Mesodermal cell (in vitro differentiated cells): ENCODE results near the gene LRRFIP1.
"Not testable (repeated sequence)": the region's sequence is repeated elsewhere in the genome, so short reads cannot be mapped to it uniquely, and the experiment has no call there.

Source experiments
- H3K27ac ChIP-seq: 2 replicates; pipeline ENCODE4 v1.7.0; 2013; ENCODE audit warnings: mild to moderate bottlenecking, low read depth, low read length, moderate library complexity; ENCODE audit not compliant: severe bottlenecking
- H3K36me3 ChIP-seq: 2 replicates; pipeline ENCODE4 v1.7.1; 2013; ENCODE audit warnings: mild to moderate bottlenecking, low read length, moderate library complexity; ENCODE audit not compliant: control insufficient read depth, insufficient read depth
- H3K4me1 ChIP-seq: one replicate; pipeline ENCODE4 v1.7.1; 2013; ENCODE audit warnings: mild to moderate bottlenecking, low read length; ENCODE audit not compliant: insufficient read depth, control insufficient read depth, poor library complexity, severe bottlenecking
- H3K4me3 ChIP-seq: 2 replicates; pipeline ENCODE4 v1.7.0; 2013; ENCODE audit warnings: low read length, control low read depth, mild to moderate bottlenecking; ENCODE audit not compliant: insufficient read depth, poor library complexity, severe bottlenecking; ENCODE audit errors: extremely low read depth
- H3K9me3 ChIP-seq: 2 replicates; pipeline ENCODE4 v1.7.1; 2013; ENCODE audit warnings: mild to moderate bottlenecking, low read length, moderate library complexity; ENCODE audit not compliant: control insufficient read depth
- WGBS, 2 experiments: methylation state at CpG; one replicate each; pipeline ENCODE4 v1.1.5; 2013; ENCODE audit warnings: missing lambda C conversion rate in 2 of 2; ENCODE audit not compliant: insufficient coverage in 2 of 2; 5-methylcytosine and 5-hydroxymethylcytosine counted together

LRRFIP1 gene

DNA sequence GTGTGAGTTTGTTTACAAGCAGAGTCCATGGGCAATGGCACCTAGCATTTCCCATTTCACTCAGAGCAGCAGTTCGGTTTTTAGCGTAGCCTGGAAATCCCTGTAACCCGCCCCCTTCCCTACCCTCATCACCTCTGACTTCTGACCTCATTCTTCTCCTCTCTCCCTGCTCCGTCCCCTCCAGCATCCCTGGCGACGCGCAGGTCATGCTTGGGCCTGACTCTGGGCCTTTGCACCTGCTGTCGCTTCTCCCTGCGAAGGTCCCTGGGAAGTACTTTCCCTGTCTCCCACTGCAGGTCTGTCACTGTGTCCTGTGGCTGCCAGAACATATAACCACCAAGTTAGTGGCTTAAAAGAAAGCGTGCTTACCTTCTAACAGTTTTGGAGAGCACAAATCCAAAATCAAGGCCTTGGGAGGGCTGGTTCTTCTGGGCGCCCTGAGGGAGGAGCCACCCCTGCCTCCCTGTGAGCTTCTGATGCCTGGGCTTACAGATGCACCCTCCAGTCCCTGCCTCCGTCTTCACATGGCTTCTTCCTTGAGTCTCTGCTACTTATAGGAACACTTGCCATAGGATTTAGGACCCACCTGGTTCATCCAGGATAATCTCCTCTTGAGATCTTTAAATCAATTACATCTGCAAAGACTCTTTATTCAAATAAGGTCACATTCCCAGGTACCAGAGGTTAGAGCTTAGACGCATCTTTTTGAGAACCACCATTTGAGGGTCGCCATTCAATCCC is 28.7 kb upstream of the LRRFIP1 start:
- Histone ChIP-seq H3K4me3 (no peak overlapping the region), H3K36me3 (no peaks in the 10 kb centered on the region), H3K9me3 (no peaks in the 10 kb centered on the region), H3K4me1 (peaks cover 47% of the 10 kb centered on the region), H3K27ac (no peak overlapping the region)
- WGBS, 2 experiments = 77 to 93% methylated on average over 12 to 14 of the region's 14 CpGs

- Histone ChIP-seq H3K4me3 (no peak overlapping the region), H3K9me3 (no peaks in the 10 kb centered on the region), H3K4me1 (peaks cover 45% of the 10 kb centered on the region), H3K27ac (no peak overlapping the region), H3K36me3 (no peaks in the 10 kb centered on the region)
- 91% methylated on average over 6 to 9 of the region's 9 CpGs for WGBS, 2 experiments
Observed at GRCh38 chr2:237599465-237600110, 27.8 kb upstream of the LRRFIP1 start.

- Histone ChIP-seq H3K9me3 (no peaks in the 10 kb centered on the region), H3K4me3 (no peak overlapping the region), H3K36me3 (no peaks in the 10 kb centered on the region), H3K27ac (no peak overlapping the region), H3K4me1 (peaks cover 37% of the 10 kb centered on the region)
- WGBS, 2 experiments = 89 to 90% methylated on average over 14 to 15 of the region's 16 CpGs
Observed at GRCh38 chr2:237600205-237600846, 27.1 kb upstream of the LRRFIP1 start.

DNA sequence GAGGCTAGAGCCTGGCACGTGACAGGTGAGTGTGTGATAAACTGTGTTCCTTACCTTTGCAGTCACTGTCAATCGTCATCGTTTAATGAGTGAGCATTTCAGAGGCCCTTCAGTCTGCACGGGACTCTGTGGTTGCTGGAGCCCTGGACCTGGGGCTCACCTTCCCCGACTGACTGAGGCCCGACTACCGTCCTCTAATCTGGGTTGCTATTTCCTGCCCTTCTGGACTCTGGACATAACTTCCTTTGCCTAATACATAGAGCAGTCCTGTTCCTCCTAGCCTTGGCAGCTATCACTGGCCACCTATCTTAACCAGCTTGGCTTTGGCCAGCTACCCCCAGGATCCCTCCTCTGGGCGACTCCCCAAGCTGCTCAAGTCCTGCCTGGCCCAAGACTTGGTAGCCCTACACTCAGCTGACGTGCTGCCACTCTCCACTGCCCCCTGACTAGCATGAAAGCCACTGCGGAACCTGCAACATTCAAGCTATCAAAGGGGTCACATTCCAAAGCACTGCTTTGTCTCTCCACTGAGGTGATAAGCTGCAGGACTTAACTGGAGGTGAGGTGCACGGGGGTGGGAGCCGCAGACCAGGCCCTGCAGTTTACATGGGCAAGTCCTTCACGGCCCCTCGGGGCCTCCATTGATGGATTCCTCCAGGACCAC is 25.8 kb upstream of the LRRFIP1 start:
- no peak overlapping the region for H3K4me3 ChIP-seq
- peaks cover 3% of the 10 kb centered on the region for H3K9me3 ChIP-seq
- peaks cover 34% of the 10 kb centered on the region for H3K4me1 ChIP-seq
- no peak overlapping the region for H3K27ac ChIP-seq
- no peaks in the 10 kb centered on the region for H3K36me3 ChIP-seq
- 83% methylated on average over 14 of the region's 14 CpGs for WGBS, 2 experiments

DNA sequence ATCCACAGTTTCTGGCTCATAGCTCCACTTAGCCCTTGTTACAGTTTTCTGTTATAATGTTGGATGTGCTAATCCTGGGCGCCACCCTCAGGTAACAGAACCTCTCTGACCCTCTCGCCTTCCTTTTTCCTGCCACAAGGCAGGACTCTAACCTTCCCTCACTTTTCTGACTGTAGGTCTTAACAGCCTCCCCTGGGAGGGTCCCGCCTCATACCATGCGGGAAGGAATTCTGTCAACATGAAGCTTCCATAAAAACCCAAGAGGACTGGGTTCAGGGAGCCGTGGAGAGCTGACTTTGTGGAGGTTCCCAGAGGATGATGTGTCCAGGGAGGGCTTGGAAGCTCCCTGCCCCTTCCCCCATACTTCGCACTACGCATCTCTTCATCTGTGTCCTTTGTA is 25.0 kb upstream of the LRRFIP1 start:
- Histone ChIP-seq H3K36me3 (no peaks in the 10 kb centered on the region), H3K4me1 (peaks cover 34% of the 10 kb centered on the region), H3K4me3 (no peak overlapping the region), H3K27ac (no peak overlapping the region), H3K9me3 (peaks cover 3% of the 10 kb centered on the region)
- 78 to 80% methylated on average over 3 of the region's 7 CpGs for WGBS, 2 experiments

DNA sequence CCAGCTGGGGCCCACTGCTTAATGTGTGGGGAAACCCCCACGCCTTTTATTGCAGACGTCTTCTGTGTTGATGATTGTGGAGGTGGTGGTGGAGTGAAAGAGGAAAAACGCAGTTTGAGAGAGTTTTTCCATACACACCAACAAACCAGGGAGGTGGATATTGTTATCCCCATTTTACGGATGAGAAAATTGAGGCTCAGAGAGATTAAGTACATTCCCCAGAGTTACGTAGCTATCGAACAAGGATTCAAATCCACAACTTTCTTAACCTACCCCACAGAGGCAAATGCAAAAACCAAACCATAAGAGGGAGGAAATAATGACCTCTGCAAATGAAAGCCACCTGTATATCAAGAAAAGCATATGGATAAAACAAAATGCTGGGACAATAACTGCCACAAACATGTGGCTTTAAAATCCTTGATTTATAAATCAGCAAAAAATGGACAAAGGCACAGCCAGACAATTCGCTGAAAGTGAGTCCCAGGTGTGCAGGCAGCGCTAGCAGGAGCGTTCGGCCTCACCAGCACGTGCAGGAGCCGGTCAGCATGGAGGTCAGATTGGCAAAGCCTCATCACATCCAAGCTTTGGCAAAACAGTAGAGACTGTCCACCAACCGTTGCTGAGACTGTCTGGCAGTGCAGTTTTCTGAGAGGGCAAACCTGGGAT is 24.2 kb upstream of the LRRFIP1 start:
- Histone ChIP-seq H3K4me1 (peaks cover 34% of the 10 kb centered on the region), H3K4me3 (no peak overlapping the region), H3K36me3 (no peaks in the 10 kb centered on the region), H3K9me3 (peaks cover 3% of the 10 kb centered on the region), H3K27ac (peak overlapping the region; percentile 39)
- WGBS, 2 experiments = 90 to 91% methylated on average over 7 to 10 of the region's 13 CpGs

DNA sequence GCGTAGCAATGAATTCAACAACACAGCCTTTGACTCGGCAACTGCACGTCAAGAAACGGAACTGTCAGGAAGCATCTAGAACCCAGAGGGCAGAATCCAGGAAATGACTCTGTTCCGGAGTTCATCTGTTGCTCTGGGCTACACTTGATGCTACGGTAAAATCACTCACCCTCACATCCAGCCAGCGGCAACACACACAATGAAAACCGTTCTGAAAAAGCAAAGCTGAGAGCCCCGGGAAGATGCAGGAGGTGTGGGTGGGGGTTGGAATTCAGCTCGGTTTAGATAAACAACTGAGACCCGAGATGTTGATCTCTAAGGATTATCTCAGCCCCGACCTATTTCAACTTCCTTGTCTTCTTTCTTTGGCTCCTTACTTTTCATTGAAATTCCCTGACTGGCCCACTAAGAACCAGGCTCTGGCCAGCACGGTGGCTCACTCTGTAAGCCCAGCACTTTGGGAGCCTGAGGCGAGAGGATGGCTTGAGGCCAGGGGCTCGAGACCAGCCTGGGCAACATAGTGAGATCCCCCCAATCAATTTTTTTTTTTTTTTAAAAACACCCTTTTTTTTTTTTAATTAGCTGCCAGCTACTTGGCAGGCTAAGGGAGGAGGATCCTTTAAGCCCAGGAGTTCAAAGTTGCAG is 23.5 kb upstream of the LRRFIP1 start:
- Histone ChIP-seq H3K9me3 (peaks cover 3% of the 10 kb centered on the region), H3K27ac (peak overlapping the region; percentile 39), H3K36me3 (no peaks in the 10 kb centered on the region), H3K4me3 (no peak overlapping the region), H3K4me1 (peaks cover 34% of the 10 kb centered on the region)
- 57 to 83% methylated on average over 5 to 8 of the region's 15 CpGs for whole genome bisulfite sequencing, 2 experiments

- Histone ChIP-seq H3K4me1 (peaks cover 34% of the 10 kb centered on the region), H3K27ac (no peak overlapping the region), H3K4me3 (no peak overlapping the region), H3K9me3 (peaks cover 3% of the 10 kb centered on the region), H3K36me3 (no peaks in the 10 kb centered on the region)
- 91 to 93% methylated on average over 5 to 8 of the region's 11 CpGs for WGBS, 2 experiments
Observed at GRCh38 chr2:237604391-237604790, 23.0 kb upstream of the LRRFIP1 start.

DNA sequence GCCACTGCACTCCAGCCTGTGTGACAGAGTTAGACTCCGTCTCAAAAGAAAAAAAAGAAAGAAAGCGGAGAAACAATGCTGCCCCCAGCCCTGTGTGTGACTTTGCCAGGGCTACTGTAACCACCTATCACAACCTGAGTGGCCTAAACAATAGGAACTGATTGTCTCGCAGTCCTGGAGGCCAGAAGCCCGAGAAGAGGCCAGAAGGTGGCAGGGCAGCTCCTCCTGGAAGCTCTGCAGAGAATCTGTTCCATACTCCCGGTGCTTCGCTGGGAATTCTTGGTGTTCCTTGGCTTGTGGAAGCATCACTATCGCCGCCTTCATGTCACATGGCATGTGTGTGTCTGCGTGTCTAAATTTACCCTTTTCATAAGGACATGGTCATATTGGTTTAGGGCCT is 22.4 kb upstream of the LRRFIP1 start:
- Histone ChIP-seq H3K27ac (no peak overlapping the region), H3K4me1 (peaks cover 31% of the 10 kb centered on the region), H3K36me3 (no peaks in the 10 kb centered on the region), H3K9me3 (peaks cover 3% of the 10 kb centered on the region), H3K4me3 (no peak overlapping the region)
- 92 to 93% methylated on average over 5 to 7 of the region's 9 CpGs for WGBS, 2 experiments

DNA sequence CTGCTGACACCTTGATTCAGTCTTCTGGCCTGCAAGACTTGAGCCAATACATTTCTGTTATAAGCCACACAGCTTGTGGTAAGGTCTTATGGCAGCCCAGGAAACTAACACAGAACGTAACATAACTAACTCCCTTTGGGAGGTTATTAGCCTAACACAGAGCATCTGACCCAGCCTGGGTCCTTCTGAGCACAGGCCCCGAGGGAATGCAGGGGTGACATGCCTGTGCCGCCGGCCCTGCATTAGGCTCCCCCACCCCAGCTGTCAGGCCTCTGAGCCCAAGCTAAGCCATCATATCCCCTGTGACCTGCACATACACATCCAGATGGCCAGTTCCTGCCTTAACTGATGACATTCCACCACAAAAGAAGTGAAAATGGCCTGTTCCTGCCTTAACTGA is 20.9 kb upstream of the LRRFIP1 start:
- H3K27ac ChIP-seq, H3K9me3 ChIP-seq, H3K36me3 ChIP-seq, H3K4me3 ChIP-seq: not testable (repeated sequence)
- H3K4me1 ChIP-seq = peaks cover 25% of the 10 kb centered on the region
- WGBS, 2 experiments = 96 to 97% methylated on average over 3 of the region's 4 CpGs
